H1 (cell line): ENCODE measurements around the gene TEAD4. TPM values are rescaled to one million over a fixed set of nuclear protein-coding genes. Genes with fewer than 3 reads are reported as not detected.

Experiments
- CTCF ChIA-PET: fragments of 300-600 bp; sonication (Branson Sonifier 250); formaldehyde crosslinking; loops from one replicate; lab custom pipeline; 2021; ENCODE audit not compliant: partially characterized antibody; lab: Charles Lee
- POLR2A ChIA-PET: fragments of 300-600 bp; sonication (Branson Sonifier 250); formaldehyde crosslinking; loops from one replicate; lab custom pipeline; 2021; ENCODE audit warnings: inconsistent platforms; ENCODE audit not compliant: partially characterized antibody; lab: Charles Lee
- DNase-seq, 2 experiments: peaks; one replicate each; pipeline versions ENCODE4 v3.0.0 to v3.0.0-alpha.2; 2010 to 2022; ENCODE audit warnings: low spot score in 2 of 2, low read depth in 1 of 2, mixed read lengths in 1 of 2
- FAIRE-seq: peaks from 2 replicates; lab custom pipeline; 2011; peaks lifted over from hg19 to GRCh38; lab: Jason Lieb, UNC
- H2AFZ ChIP-seq: 2 replicates; pipeline ENCODE4 v1.8.1; 2012; ENCODE audit warnings: low read length, inconsistent platforms
- H2AK5ac ChIP-seq: 2 replicates; pipeline ENCODE4 v1.6.1; 2013; ENCODE audit warnings: low read depth, low read length
- H2BK120ac ChIP-seq: replicated peaks from 2 replicates; pipeline ENCODE3; 2013; ENCODE audit warnings: low read depth, low read length, inconsistent platforms
- H2BK12ac ChIP-seq: 2 replicates; pipeline ENCODE4 v1.6.1; 2013; ENCODE audit warnings: low read depth, low read length
- H2BK15ac ChIP-seq: 2 replicates; pipeline ENCODE4 v1.6.1; 2013; ENCODE audit warnings: low read length
- H2BK20ac ChIP-seq: 2 replicates; pipeline ENCODE4 v1.6.1; 2013; ENCODE audit warnings: low read length
- H2BK5ac ChIP-seq: 2 replicates; pipeline ENCODE4 v1.6.1; 2013; ENCODE audit warnings: low read depth, low read length
- H3K14ac ChIP-seq: 2 replicates; pipeline ENCODE4 v1.6.1; 2013; ENCODE audit warnings: inconsistent platforms; ENCODE audit not compliant: insufficient read length
- H3K18ac ChIP-seq: 2 replicates; pipeline ENCODE4 v1.6.1; 2013; ENCODE audit warnings: low read length; ENCODE audit errors: extremely low read depth
- H3K23ac ChIP-seq: 2 replicates; pipeline ENCODE4 v1.6.1; 2013; ENCODE audit warnings: inconsistent platforms; ENCODE audit not compliant: insufficient read length
- H3K23me2 ChIP-seq: 2 replicates; pipeline ENCODE4 v1.6.1; 2013; ENCODE audit warnings: low read depth, low read length
- H3K27ac ChIP-seq: 2 replicates; pipeline ENCODE4 v1.6.1; 2011; ENCODE audit warnings: low read depth, low read length, inconsistent platforms
- H3K27me3 ChIP-seq, 4 experiments: replicated peaks in 1 of 4; 1 replicate in 1 of 4; 2 replicates in 3 of 4; pipeline versions ENCODE4 v1.6.1 to v1.8.1; 2011 to 2013; ENCODE audit warnings: low read length in 3 of 4, mild to moderate bottlenecking in 3 of 4, inconsistent platforms in 2 of 4, mixed read lengths in 2 of 4, moderate library complexity in 1 of 4; ENCODE audit not compliant: control insufficient read depth in 3 of 4, insufficient read depth in 3 of 4; ENCODE audit errors: extremely low read depth in 1 of 4
- H3K36me3 ChIP-seq, 4 experiments: 2 replicates each; pipeline versions ENCODE4 v1.6.1 to v1.8.1; 2011 to 2013; ENCODE audit warnings: mild to moderate bottlenecking in 4 of 4, low read length in 3 of 4, moderate library complexity in 2 of 4, control low read depth in 1 of 4, inconsistent platforms in 1 of 4; ENCODE audit not compliant: insufficient read depth in 4 of 4, control insufficient read depth in 2 of 4
- H3K4ac ChIP-seq: replicated peaks from 2 replicates; pipeline ENCODE3; 2013; ENCODE audit warnings: low read length, low read depth, mixed read lengths, inconsistent platforms; ENCODE audit not compliant: insufficient read length
- H3K4me1 ChIP-seq, 4 experiments: replicated peaks in 1 of 4; 1 replicate in 1 of 4; 2 replicates in 3 of 4; pipeline versions ENCODE4 v1.6.1 to v1.8.1; 2011 to 2013; ENCODE audit warnings: low read length in 3 of 4, inconsistent platforms in 2 of 4, mixed read lengths in 1 of 4; ENCODE audit not compliant: insufficient read depth in 4 of 4, control insufficient read depth in 3 of 4
- H3K4me2 ChIP-seq, 2 experiments: 2 replicates each; pipeline versions ENCODE4 v1.6.1 to v1.8.1; 2011 to 2013; ENCODE audit warnings: low read depth in 2 of 2, low read length in 2 of 2, control low read depth in 1 of 2, inconsistent platforms in 1 of 2, mild to moderate bottlenecking in 1 of 2; ENCODE audit not compliant: insufficient read depth in 1 of 2
- H3K4me3 ChIP-seq, 4 experiments: fragments of 200-600, 300-600 bp in 1 of 4; sonication (generic), shearing (Covaris generic), sonication (Bioruptor Twin) in 1 of 4; 2 replicates each; pipeline versions ENCODE4 v1.5.1 to v1.8.1; 2011 to 2016; ENCODE audit warnings: low read length in 4 of 4, low read depth in 3 of 4, control low read depth in 2 of 4, inconsistent platforms in 2 of 4, mild to moderate bottlenecking in 2 of 4, mixed read lengths in 1 of 4, moderate library complexity in 1 of 4; ENCODE audit not compliant: insufficient read depth in 2 of 4; ENCODE audit errors: extremely low read depth in 1 of 4
- H3K56ac ChIP-seq: replicated peaks from 2 replicates; pipeline ENCODE3; 2013; ENCODE audit warnings: low read depth, mild to moderate bottlenecking, mixed read lengths, low read length, inconsistent platforms; ENCODE audit not compliant: insufficient read length
- H3K79me1 ChIP-seq: 2 replicates; pipeline ENCODE4 v1.6.1; 2013; ENCODE audit warnings: low read depth, low read length, control low read depth
- H3K79me2 ChIP-seq, 2 experiments: 2 replicates each; pipeline versions ENCODE4 v1.6.1 to v1.8.1; 2012 to 2013; ENCODE audit warnings: low read length in 2 of 2, mild to moderate bottlenecking in 2 of 2, inconsistent platforms in 1 of 2; ENCODE audit not compliant: insufficient read depth in 2 of 2, control insufficient read depth in 1 of 2
- H3K9ac ChIP-seq, 4 experiments: replicated peaks in 1 of 4; 1 replicate in 1 of 4; 2 replicates in 3 of 4; pipeline versions ENCODE4 v1.6.1 to v1.8.1; 2011 to 2013; ENCODE audit warnings: low read depth in 3 of 4, low read length in 3 of 4, control low read depth in 2 of 4, mild to moderate bottlenecking in 2 of 4, moderate library complexity in 2 of 4, inconsistent platforms in 1 of 4; ENCODE audit errors: extremely low read depth in 1 of 4
- H3K9me3 ChIP-seq, 2 experiments: 2 replicates each; pipeline versions ENCODE4 v1.6.1 to v1.8.1; 2012 to 2013; ENCODE audit warnings: mild to moderate bottlenecking in 2 of 2, moderate library complexity in 2 of 2, control low read depth in 1 of 2, inconsistent platforms in 1 of 2, low read depth in 1 of 2, low read length in 1 of 2, mixed read lengths in 1 of 2; ENCODE audit not compliant: insufficient read depth in 2 of 2
- H4K20me1 ChIP-seq, 2 experiments: replicated peaks in 1 of 2; 2 replicates each; pipeline versions ENCODE3 to v1.8.1; 2011 to 2013; ENCODE audit warnings: inconsistent platforms in 2 of 2, low read length in 2 of 2, mild to moderate bottlenecking in 1 of 2; ENCODE audit not compliant: insufficient read depth in 2 of 2, control insufficient read depth in 1 of 2
- H4K5ac ChIP-seq: 2 replicates; pipeline ENCODE4 v1.6.1; 2013; ENCODE audit warnings: low read length, low read depth, mixed read lengths, inconsistent platforms; ENCODE audit not compliant: insufficient read length
- H4K8ac ChIP-seq: 2 replicates; pipeline ENCODE4 v1.8.0; 2013; ENCODE audit warnings: mild to moderate bottlenecking, moderate library complexity, low read length, inconsistent platforms; ENCODE audit not compliant: insufficient read depth; ENCODE audit errors: extremely low read depth
- H4K91ac ChIP-seq: replicated peaks from 2 replicates; pipeline ENCODE3; 2013; ENCODE audit warnings: low read length, mixed read lengths, inconsistent platforms; ENCODE audit not compliant: insufficient read length
- RAD21 ChIP-seq, 2 experiments: IDR thresholded peaks in 1 of 2; conservative IDR thresholded peaks in 1 of 2; 2 replicates each; pipeline ENCODE4 v1.6.1; 2011; ENCODE audit warnings: low read depth in 2 of 2, low read length in 2 of 2, improper control_type of control experiment in 1 of 2, inconsistent platforms in 1 of 2, mild to moderate bottlenecking in 1 of 2, moderate library complexity in 1 of 2
- SUZ12 ChIP-seq: fragments of 200-600 bp; sonication (generic); IDR thresholded peaks from 2 replicates; pipeline ENCODE4 v1.6.1; 2012; ENCODE audit warnings: mild to moderate bottlenecking, inconsistent platforms, low read length, moderate library complexity, mixed read lengths
- WGBS, 2 experiments: shearing (Covaris generic) in 1 of 2; methylation state at CpG; one replicate each; pipeline versions ENCODE4 v1.1.6 to v1.1.7; 2013 to 2015; ENCODE audit warnings: low lambda C conversion rate in 2 of 2, mixed read lengths in 2 of 2, inconsistent platforms in 1 of 2, low coverage in 1 of 2, missing lambda C conversion rate in 1 of 2; ENCODE audit not compliant: insufficient replicate concordance in 2 of 2, insufficient coverage in 1 of 2, insufficient read length in 1 of 2; ENCODE audit errors: extremely low coverage in 1 of 2, missing lambda C conversion rate in 1 of 2; 5-methylcytosine and 5-hydroxymethylcytosine counted together
- polyA plus RNA-seq, 7 experiments: library from polyadenylated mRNA; depleted of rRNA in 3 of 7; stranded (reverse) in 5 of 7; unstranded in 2 of 7; fragments of >200 nt in 5 of 7; fragments of 200-250 nt in 2 of 7; gene quantifications; 1 replicate in 5 of 7; 2 replicates in 1 of 7; 4 replicates in 1 of 7; pipeline versions ENCODE4 v1.2.1 to v1.2.3, GENCODE V29; 2011 to 2013; ENCODE audit warnings: missing spikeins in 2 of 7, mixed read lengths in 2 of 7
- total RNA-seq: library from RNA; stranded (reverse); fragmentation: NEBNext Ultra II Directional; extraction: Animal tissue kit (Norgen Biotek cat#: 25700); gene quantifications from 2 replicates; pipeline ENCODE4 v1.2.1, GENCODE V29; 2021
- TF ChIP-seq, protein P1 (sequence below), 3 experiments: IDR thresholded peaks; 1 replicate in 2 of 3; 2 replicates in 1 of 3; pipeline versions ENCODE4 v1.5.1 to v1.6.1; 2011; ENCODE audit warnings: low read length in 3 of 3, mild to moderate bottlenecking in 3 of 3, inconsistent platforms in 2 of 3, low read depth in 1 of 3, moderate library complexity in 1 of 3; ENCODE audit not compliant: insufficient read depth in 1 of 3; ENCODE audit errors: control extremely low read depth in 1 of 3

Gene TEAD4
- total and polyA plus RNA-seq, 2 of the 8 experiments (the other 6 are each of a cell fraction or from before 2014, with no cell fraction given): 56.7 to 116 TPM

DNA sequence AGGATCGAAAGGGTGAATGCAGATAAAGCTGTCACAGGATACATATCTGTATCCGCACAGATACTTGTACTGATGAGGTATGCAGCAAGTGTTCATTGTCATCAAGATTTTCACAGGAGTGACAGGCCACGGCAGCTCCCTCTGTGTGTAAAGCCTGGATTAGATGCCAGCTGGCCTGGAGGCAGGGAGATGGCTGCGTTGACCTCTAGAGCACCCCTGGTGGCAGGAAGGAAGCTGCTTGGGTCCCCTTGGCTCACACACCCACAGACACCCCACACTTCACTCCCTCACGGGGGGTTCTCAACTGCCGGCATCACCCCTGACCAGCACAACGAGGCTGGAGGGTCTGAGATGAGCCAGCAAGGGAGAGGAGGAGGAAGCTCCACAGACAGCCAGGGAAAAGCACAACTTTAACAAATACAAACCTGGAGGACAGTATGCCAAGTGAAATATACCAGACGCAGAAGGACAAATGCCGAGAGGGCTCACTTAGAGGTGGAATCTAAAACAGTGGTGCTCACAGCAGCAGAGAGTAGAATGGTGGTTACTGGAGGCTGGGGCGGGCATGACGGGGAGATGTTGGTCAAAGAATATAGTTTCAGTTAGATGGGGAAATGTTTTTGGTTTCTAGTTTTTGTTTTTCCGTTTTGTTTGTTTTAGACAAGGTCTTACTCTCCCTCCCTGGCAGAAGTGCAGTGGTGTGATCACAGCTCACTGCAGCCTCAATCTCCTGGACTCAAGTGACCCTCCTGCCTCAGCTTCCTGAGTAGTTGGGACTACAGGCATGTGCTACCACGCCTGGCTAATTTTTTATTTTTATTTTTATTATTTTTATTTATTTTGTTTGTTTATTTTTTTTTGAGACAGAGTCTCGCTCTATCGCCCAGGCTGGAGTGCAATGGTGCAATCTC, 45.7 kb downstream of the TEAD4 start:
- TF ChIP-seq RAD21 (IDR thresholded peaks at IDR 0.05 in 1 of 2, conservative IDR thresholded peaks at IDR 0.05 in 1 of 2; ENCODE audit: low read depth in 2 of 2, low read length in 2 of 2): peak; percentile 12 to 41; a peak in 2 of 4 replicates
- TF ChIP-seq SUZ12: no peak
- TF ChIP-seq, protein P1, sequence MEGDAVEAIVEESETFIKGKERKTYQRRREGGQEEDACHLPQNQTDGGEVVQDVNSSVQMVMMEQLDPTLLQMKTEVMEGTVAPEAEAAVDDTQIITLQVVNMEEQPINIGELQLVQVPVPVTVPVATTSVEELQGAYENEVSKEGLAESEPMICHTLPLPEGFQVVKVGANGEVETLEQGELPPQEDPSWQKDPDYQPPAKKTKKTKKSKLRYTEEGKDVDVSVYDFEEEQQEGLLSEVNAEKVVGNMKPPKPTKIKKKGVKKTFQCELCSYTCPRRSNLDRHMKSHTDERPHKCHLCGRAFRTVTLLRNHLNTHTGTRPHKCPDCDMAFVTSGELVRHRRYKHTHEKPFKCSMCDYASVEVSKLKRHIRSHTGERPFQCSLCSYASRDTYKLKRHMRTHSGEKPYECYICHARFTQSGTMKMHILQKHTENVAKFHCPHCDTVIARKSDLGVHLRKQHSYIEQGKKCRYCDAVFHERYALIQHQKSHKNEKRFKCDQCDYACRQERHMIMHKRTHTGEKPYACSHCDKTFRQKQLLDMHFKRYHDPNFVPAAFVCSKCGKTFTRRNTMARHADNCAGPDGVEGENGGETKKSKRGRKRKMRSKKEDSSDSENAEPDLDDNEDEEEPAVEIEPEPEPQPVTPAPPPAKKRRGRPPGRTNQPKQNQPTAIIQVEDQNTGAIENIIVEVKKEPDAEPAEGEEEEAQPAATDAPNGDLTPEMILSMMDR (IDR thresholded peaks at IDR 0.05; ENCODE audit: control extremely low read depth in 1 of 3, insufficient read depth in 1 of 3, low read depth in 1 of 3, low read length in 3 of 3): peak; percentile 45 to 73 (median 58)
- DNase-seq: no peak

More for the DNA sequence above, 45.7 kb downstream of the TEAD4 start:
- CTCF ChIA-PET: interaction anchor here (0.8 to 3.6 kb wide), 25 partner anchors 8 to 197 kb away, joined by 3 to 21 read pairs (median 5); partner anchors contain the start of gene TULP3
- H3K4ac ChIP-seq: no peak overlapping the region
- no peak overlapping the region for H3K9ac ChIP-seq
- no peak overlapping the region for H2BK12ac ChIP-seq
- peaks cover 4 to 9% of the 10 kb centered on the region in 2 experiments for H4K20me1 ChIP-seq
- H3K79me1 ChIP-seq: peaks cover 14% of the 10 kb centered on the region
- H3K9me3 ChIP-seq: no peaks in the 10 kb centered on the region
- no peak overlapping the region for H2BK120ac ChIP-seq
- no peaks in the 10 kb centered on the region for H3K27me3 ChIP-seq
- H3K4me3 ChIP-seq: no peak overlapping the region
- H3K79me2 ChIP-seq: peaks cover 0 to 39% of the 10 kb centered on the region in 2 experiments; a peak in 2 of 4 replicates
- FAIRE-seq: no peak
- POLR2A ChIA-PET: interaction anchor here (1.4 to 1.8 kb wide), 4 partner anchors 12 to 45 kb away, joined by 4 to 5 read pairs (median 4); partner anchors contain the start of gene TEAD4
- no peak overlapping the region for H3K4me2 ChIP-seq
- H4K91ac ChIP-seq: no peak overlapping the region
- H2BK15ac ChIP-seq: no peak overlapping the region
- no peak overlapping the region for H2BK5ac ChIP-seq
- no peak overlapping the region for H2BK20ac ChIP-seq
- no peak overlapping the region for H4K8ac ChIP-seq
- no peaks in the 10 kb centered on the region for H3K23me2 ChIP-seq
- H3K4me1 ChIP-seq: peaks cover 0 to 9% (median 6%) of the 10 kb centered on the region in 4 experiments; a peak in 5 of 7 replicates
- H2AK5ac ChIP-seq: no peak overlapping the region
- H3K23ac ChIP-seq: no peak overlapping the region
- no peak overlapping the region for H3K14ac ChIP-seq
- H3K36me3 ChIP-seq: peaks cover 0 to 4% (median 2%) of the 10 kb centered on the region in 4 experiments; a peak in 4 of 8 replicates
- H3K27ac ChIP-seq: no peak overlapping the region
- no peak overlapping the region for H3K56ac ChIP-seq
- H2AFZ ChIP-seq: no peak overlapping the region
- WGBS, 2 experiments: 92% methylated on average over 15 of the region's 15 CpGs; no CpG with 5 or more reads in 1 of the 2 experiments
- no peak overlapping the region for H4K5ac ChIP-seq
- H3K18ac ChIP-seq: no peak overlapping the region
